Stimulated activated CD4-positive, alpha-beta T cell treated with anti-CD3 and anti-CD28 coated beads, Interleukin-1b, Interleukin-23, amount 100 ng/mL, for 4 hours (primary cell): ENCODE results near the gene VILL.
"Not testable (repeated sequence)": the region's sequence is repeated elsewhere in the genome, so short reads cannot be mapped to it uniquely, and the experiment has no call there.

Source experiments
- DNase-seq, 2 donors: peaks; one replicate each; pipeline ENCODE4 v3.0.0-alpha.2; 2020; ENCODE audit warnings: low read depth in 2 of 2

The VILL gene

GRCh38 chr3:37986479-37987314, 3.9 kb upstream of the VILL start:
- DNase-seq, result no peak

- no peak for DNase-seq
Measured at GRCh38 chr3:37987315-37987697, 3.3 kb upstream of the VILL start.

GRCh38 chr3:37987751-37988179, 2.8 kb upstream of the VILL start:
- no peak for DNase-seq

GRCh38 chr3:37988376-37988775, 2.2 kb upstream of the VILL start:
- DNase-seq, result not testable (repeated sequence)

- no peak for DNase-seq
Measured at GRCh38 chr3:37988931-37989525, 1.6 kb upstream of the VILL start.

GRCh38 chr3:37989821-37990480, 635 bp upstream of the VILL start:
- DNase-seq, result no peak

GRCh38 chr3:37991109-37991508, 523 bp downstream of the VILL start:
- DNase-seq, result no peak

GRCh38 chr3:37991823-37992222, 1.2 kb downstream of the VILL start:
- no peak for DNase-seq

GRCh38 chr3:37992271-37993066, 1.9 kb downstream of the VILL start:
- DNase-seq, result no peak

GRCh38 chr3:37993067-37993455, 2.5 kb downstream of the VILL start:
- no peak for DNase-seq

GRCh38 chr3:37993460-37993819, 2.9 kb downstream of the VILL start:
- no peak for DNase-seq

GRCh38 chr3:37993820-37994638, 3.4 kb downstream of the VILL start:
- DNase-seq, result peak; percentile 32 to 59

- no peak for DNase-seq
Measured at GRCh38 chr3:37994639-37994972, 4.0 kb downstream of the VILL start.

- no peak for DNase-seq
Measured at GRCh38 chr3:37995652-37996641, 5.4 kb downstream of the VILL start.

GRCh38 chr3:37996785-37997301, 6.3 kb downstream of the VILL start:
- peak; percentile 71 to 83 for DNase-seq

- DNase-seq, result no peak
Measured at GRCh38 chr3:37997342-37997741, 6.8 kb downstream of the VILL start.

GRCh38 chr3:37997791-37998370, 7.3 kb downstream of the VILL start:
- no peak for DNase-seq

- no peak for DNase-seq
Measured at GRCh38 chr3:37999836-38000235, 9.2 kb downstream of the VILL start.

GRCh38 chr3:38000242-38000916, 9.8 kb downstream of the VILL start:
- DNase-seq, result no peak
